DMS 273 (cell line): ENCODE results near the gene MPEG1.

ENCODE experiments used
- DNase-seq: peaks from one replicate; lab custom pipeline; 2025; ENCODE audit not compliant: unreplicated experiment; lab: John Stamatoyannopoulos, UW

The MPEG1 gene, protein sequence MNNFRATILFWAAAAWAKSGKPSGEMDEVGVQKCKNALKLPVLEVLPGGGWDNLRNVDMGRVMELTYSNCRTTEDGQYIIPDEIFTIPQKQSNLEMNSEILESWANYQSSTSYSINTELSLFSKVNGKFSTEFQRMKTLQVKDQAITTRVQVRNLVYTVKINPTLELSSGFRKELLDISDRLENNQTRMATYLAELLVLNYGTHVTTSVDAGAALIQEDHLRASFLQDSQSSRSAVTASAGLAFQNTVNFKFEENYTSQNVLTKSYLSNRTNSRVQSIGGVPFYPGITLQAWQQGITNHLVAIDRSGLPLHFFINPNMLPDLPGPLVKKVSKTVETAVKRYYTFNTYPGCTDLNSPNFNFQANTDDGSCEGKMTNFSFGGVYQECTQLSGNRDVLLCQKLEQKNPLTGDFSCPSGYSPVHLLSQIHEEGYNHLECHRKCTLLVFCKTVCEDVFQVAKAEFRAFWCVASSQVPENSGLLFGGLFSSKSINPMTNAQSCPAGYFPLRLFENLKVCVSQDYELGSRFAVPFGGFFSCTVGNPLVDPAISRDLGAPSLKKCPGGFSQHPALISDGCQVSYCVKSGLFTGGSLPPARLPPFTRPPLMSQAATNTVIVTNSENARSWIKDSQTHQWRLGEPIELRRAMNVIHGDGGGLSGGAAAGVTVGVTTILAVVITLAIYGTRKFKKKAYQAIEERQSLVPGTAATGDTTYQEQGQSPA

DNA sequence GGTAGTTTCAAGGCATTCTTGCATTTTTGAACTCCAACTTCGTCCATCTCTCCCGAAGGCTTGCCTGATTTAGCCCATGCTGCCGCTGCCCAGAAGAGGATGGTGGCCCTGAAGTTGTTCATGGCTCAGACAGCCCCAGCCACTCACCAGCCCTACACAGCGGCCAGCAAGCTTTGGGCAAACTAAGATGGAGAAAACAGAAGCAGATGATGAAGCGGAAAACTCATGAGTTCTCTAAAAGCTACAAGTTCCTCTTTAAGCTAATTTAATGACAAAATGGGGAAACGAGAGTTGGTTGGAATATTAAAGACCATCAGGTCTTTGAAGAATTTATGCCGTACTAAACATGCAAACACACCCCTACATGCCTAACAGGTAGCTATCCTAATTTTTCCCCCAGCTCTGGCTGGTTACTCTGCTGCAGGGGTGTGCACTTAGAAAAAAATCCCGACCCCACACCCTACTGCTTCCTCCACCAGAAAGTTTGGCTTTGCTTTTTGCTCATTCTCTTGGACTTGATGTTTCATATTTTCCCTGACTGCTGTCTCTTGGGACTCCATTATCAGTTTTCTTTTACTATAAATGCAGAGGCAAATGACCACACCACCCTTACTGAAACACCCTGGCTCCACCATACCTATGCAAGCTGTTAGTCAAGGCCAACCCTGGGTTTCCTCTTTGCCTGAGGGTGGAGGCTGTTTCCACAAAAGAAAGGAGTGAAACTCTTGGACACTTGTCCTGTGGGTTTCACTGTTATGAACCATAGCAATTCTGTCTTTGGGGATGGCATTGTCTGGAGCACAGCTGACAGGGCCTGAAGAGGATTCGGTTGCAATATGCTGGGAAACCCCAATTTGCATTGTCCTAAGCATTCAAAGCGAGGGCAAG lies at the start of gene MPEG1:
MPEG1 (minus strand) TSS at position 184 of the 888 bp plus-strand sequence; CDS start at position 122, 62 bp downstream.
- no peak for DNase-seq

DNA sequence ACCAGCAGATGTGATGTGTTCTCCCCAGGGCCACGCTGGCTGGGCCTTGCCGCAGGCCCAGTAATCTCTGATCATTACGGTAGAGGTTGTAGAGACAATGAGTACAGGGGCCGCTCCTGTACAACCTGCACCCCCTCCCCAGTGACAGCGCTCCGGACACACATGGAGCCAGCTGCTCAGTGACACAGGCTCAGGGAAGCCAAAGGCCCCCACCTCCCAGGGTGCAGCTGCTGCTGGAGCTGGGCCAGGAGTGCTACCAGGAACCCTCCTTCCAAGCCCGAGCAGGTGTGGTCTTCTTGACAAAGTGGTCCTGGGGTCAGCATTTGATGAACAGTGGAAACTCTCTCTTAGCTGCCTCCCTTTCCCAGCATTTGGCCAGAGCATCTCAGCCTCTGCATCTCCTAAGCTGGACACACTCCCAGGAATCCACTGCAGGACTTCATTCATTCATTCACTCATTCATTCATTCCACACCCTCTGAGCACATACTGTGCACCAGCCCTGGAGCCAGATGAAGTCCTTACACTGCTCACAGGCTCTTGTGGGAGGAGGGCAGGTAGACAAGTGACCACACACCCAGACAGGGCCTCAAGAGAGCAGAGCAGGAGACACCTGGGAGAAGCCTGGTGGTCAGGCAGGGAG lies 49.6 kb upstream of the MPEG1 start:
- peak; percentile 29 for DNase-seq

DNA sequence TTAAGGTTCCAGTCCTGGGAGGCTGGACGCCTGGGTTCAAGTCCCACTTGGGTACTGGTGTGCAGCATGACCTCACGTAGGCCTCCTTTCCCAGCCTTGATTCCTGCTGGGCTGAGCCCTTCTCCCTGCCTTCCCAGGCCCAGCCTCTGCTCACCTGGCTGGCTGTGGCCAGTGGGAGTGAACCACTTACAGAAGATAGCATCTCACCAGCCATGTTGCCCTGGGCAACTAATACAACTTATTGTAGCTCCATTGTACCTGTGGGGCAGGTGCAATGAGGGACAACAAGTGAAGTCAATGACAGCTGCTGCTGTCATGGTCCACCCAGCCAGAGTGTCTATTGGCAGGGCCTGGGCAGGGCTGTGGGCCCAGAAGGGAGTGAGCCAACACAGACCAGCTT lies 48.4 kb upstream of the MPEG1 start:
- no peak for DNase-seq

DNA sequence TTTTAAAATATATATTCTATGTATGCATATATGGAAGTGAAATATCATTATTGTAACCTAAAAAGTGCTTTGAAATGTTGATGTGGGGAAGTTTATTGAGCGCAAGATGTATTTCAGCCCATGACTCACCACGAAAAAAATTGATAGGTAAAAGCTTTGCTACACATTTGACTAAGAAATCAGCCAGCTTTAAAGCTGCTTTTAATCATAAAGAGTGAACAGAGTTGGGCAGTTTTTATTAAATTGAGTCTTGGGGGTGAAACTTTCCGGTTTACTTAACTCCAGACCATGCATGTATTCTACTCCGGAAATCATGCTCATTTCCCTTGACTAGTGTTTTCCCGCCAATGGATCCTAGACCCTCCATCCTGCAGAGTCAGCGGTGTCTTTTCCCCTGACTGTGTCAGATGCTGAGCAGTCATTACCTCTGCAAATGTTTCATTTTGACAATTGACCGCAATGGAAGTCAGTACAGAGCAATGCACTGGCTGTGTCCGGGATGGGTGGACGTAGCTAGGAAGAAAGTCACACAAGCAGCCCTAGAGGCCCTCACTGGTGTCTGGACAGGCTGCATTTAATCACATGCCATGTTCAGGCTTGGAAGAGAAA lies 47.2 kb upstream of the MPEG1 start:
- DNase-seq = no peak

DNA sequence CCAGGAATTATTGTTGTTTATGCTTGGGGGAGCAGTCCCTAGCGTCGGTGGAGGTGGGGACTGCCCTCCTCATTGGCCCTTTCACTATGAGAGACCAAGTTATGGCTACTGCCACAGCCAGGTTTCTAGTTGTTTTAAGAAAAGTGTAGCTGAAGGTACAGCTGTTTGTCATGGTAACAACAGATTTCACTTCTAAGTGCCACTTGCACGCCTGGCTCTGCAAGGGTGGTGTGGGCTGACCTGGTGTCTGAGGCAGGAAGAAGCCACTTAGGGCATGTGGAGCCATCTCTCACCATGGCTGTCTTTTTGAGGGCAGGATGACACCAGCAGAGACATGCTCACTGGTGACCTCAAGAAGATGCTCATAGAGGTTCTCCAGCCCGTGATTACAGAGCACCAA lies 46.3 kb upstream of the MPEG1 start:
- DNase-seq = no peak

DNA sequence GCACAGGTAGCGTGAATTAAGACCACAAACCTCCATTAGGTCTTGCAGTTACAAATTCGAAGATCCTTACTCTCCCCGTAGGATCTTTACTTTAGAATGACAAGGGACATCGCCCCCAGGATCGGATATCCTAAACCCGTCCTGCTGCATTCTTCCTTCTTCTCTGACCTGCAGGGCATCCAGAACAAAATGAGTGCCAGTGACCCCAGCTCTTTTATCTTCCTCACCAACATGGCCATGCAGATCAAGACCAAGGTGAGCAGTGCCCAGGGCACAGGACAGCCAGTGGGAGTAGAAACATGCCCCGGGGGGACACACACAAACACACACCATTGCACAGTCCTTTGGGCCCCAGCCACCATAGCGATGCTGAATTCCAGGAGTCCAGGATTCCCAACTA lies 42.6 kb upstream of the MPEG1 start:
- no peak for DNase-seq

DNA sequence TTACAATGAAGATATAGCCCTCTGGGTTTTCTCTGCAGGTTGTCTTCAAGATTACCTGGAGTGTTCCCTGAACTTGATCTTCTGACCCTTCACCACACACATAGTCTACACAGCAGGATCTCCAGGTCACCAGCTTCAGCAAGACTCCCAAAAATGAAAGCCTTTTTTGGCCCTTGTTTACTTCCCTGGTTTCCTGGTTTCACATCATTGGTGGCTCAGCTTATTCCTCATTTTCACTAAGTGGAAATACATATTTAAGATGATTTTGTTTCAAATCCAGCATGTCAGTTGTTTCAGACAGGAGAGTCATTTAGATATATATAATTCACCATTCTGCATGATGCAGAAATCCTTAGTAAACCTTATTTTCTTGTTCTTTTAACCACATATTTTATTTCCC lies 41.6 kb upstream of the MPEG1 start:
- no peak for DNase-seq

DNA sequence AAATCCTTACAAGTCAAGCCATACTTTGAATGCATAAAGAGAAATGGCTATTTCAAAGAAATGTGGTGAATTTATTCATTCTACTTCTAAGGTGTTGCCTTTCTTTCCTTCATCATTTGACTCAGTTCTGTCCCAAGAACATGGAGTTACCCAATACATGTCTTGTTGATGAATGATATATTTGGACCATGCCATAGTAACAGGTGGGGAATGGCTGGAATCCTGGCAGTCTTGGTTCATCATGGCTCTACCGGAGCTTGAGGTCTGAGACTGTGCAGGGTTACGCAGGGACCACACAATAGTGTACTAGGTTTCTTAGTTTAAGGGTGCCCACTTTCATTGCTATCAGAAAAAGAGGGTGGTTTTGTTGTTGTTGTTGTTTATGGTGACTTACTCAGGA lies 40.3 kb upstream of the MPEG1 start:
- DNase-seq = no peak

DNA sequence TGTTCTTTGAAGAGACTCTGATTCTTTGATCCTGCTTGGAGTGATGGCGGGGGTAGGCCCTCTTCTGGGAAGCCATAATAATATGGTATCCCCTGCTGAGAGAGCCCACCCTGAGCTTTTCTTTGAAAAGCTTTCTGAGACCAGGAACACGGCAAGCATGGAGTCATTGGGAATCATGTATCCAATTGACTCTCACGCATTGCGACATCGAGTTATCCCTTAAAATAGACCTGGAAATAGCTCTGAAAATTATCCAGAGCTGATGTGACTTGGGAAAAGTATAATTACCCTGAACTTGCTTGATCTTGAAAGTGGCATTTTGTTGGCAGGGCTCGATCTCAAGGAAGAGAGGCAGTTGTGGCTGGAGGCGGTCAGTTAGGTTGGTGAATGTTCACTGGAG lies 36.8 kb upstream of the MPEG1 start:
- DNase-seq = no peak

DNA sequence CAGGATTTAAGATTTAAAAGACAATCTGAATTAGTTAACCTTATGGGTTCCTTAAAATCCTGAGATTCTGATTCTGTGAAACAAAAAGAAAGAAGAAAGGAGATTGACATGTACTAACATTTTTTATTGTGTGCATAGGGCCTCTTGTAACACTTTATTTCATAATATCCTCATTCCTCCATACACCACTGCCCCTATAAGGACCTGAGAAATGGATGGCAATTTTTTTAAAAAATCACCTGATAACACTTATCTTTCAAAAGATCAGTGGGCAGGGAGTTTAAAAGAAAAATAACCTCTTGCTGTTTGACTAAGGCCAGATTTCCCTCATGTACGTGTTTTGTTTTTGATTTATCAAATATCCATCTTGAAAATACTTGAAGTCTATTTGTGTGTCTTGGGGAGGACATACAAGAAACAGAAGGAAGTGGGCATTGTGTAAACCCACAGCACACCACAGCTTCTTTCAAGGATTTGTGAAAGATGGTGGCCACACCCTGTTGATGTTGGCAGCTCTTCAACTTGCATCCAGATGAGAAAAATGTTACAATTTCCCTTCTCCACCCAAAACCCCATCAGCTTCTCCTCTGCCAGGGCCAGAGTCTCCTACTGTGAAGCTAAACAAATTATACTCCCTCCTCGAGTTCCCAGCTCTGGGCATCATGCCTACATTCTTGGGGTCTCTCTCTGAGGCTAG lies 35.0 kb upstream of the MPEG1 start:
- no peak for DNase-seq

DNA sequence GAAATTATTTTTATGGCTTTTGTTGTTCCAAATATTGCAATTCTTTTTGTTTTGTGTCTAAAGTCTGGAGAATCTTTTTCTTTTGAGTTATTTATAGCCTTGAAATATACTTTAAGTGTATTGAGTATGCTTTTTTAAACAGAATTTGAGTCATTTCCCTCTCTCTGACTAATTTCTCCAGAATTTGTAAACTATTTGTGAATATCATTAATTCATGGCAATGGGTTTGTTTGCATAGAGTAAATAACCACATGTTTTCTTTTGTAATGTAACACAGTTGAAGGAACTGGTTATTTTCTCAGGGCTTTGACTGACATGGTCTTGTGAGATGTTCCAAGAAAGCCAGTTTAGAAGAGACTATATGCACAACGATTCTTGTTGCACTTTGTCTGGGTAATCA lies 30.9 kb upstream of the MPEG1 start:
- no peak for DNase-seq

DNA sequence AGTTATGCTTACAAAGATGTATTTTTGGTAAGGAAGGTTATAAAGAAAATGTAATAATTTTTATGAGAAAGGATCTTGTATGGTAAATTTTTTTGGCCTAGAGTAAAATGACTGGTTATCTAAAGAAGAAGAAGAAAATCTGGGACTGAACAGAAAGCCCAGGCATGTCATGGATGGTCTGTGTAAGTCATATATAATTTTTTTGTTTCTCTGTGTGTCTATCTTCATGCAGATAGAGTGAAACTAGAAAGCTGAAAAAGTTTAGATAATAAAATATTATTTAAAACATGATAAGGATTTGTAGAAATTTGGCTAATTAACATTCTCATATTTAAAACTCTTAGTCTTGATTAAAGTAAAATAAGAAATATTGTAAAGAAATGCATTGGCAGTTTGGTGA lies 27.6 kb upstream of the MPEG1 start:
- no peak for DNase-seq

DNA sequence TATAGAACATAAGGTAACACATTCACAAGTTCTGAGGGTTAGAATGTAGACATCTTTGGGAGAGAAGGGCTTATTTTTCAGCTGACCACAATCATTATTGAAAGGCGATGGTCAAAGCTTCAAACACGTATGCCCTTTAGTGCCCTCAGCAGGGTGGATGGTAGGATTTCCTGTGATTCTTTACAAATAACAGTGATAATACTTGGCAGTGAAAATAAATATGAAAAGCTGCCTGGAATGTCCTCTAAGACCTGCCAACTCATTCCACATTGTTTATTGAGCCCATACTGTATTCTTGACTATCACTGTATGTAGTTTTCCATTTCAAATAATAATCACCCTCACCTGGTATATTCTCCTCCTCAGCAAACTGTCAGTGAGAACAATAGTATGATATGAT lies 13.7 kb upstream of the MPEG1 start:
- DNase-seq = no peak

DNA sequence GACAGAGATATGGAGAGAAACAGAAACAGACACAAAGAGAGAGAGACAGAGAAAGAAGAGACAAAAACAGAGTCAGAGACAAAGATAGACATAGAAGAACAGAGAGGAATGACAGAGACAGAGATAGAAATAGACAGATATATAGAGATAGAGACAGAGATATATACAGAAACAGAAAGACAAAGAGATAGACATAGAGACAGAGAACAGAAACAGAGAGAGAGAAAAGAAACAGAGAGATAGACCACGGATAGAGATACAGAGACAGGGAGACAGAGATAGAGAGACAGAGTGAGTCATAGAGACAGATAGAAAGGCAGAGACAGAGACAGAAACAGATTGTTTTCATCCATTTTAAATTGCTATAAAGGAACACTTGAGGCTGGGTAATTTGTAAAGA lies 12.3 kb upstream of the MPEG1 start:
- DNase-seq = no peak

DNA sequence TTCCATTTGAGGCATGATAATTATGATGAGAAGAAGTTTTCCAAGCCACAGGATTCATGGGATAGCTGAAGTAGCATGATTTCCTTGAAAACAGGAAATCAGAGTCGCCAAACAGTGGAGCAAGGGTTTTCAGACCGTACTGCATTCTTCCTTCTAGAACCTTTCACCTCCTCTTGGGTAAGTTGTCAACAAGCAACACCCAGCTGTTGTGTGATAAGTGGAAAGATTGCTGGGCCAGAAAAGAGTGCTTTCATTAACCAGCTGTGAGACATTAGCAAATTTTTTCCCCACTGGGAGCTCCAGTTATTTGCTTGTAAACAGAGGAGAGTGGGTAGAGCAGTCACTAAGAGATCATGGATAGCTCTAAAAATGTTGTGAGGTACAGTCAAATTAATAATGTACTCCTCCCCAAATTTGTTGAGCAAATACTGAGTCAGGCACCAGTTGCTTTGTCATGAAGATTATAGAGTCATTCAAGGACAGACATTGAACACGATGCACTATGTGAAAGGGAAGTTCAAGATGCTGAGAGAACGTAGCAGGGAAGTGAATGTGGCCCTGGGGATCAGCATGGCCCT lies 11.7 kb upstream of the MPEG1 start:
- DNase-seq = no peak

DNA sequence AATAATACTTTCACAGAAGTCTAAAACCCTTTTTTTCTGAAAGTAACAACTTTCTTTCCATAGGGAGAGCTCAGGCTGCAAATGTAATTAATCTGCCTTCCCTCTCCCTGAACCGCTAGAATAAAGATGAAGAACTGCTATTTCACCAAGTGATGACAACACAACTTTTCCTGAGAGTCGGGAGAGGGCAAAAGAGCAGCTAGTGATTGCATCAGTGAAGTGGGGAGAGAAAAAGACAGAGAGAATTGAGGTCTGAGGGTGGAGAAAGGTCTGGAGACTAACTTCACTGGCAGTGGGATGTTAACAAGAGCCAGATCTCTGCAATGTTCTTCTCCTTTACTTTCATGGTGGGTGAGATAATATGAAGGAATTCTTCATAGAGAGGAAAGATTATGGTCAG lies 10.9 kb upstream of the MPEG1 start:
- DNase-seq = no peak

DNA sequence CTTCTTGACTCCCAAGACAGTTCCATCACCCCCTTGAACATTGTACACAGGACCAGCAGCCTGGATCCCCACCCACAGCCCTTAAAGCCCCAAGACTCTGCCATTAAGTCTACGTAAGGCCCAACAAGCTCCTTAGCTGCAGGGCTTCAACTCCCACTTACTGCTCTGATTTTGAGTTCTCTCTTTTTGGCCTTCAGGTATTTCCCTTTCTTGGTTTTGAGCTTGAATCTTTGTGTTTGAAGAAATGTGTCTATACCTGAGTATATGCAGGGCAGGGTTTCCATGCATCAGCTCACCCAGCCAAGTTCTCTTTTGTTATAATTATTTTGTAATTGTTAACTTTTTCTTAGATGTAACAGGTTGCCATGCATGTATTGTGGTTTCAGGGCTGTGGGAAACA lies 10.4 kb upstream of the MPEG1 start:
- no peak for DNase-seq

DNA sequence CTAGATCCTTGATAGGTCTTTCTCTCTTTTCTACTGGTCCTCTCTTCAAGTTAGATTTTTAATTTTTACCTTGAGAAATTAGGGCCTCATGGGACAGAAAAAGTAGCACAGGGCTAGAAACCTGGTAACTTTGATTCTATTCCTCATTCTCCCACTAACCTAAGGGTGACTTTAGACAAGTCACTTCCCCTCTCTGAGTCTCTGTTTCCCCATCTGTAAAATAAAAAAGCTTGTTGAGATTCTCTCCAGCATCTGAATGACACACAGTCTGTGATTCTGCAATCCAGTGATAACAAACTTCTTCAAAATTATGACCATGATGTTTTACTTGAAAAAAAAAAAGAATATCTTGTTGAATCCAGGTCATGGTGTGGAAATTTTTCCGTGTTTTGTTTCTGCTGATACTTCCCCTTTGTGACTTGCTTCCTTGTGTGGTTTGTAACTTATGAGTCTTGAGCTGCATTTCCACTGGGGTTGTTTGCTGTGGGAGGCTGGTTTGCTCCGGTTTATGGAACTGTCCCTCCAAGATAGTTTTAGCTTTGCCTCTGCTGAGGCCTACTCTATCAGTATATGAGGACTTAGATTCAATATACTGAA lies 9.8 kb upstream of the MPEG1 start:
- DNase-seq = no peak

DNA sequence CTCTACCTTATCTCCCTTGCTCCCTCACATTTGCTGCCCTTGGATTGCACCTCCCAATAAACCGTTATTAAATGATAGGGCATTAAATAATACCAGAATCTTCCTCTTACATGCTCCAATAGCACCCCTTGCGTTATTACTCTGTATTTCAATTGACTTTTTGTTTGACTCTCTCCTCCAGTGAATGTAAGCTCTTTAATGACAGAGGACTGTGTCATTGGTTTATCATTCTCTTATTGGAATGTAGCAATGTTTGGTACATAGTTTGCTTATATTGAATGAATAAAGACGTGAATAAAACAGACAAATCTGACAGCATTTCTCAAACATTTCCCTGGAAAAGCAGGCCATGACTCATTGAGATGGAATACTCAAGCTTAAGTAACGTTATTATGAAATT lies 8.7 kb upstream of the MPEG1 start:
- no peak for DNase-seq
